ENCODE data around the gene EIPR1. TPM values are rescaled to one million over a fixed set of nuclear protein-coding genes. Genes with fewer than 3 reads are reported as not detected.
A peak's percentile ranks its signal among the peaks of the same experiment; 100 is the strongest.

The EIPR1 gene
- total RNA-seq, 1 donor from 2014 or later, result 30.3 TPM

DNA sequence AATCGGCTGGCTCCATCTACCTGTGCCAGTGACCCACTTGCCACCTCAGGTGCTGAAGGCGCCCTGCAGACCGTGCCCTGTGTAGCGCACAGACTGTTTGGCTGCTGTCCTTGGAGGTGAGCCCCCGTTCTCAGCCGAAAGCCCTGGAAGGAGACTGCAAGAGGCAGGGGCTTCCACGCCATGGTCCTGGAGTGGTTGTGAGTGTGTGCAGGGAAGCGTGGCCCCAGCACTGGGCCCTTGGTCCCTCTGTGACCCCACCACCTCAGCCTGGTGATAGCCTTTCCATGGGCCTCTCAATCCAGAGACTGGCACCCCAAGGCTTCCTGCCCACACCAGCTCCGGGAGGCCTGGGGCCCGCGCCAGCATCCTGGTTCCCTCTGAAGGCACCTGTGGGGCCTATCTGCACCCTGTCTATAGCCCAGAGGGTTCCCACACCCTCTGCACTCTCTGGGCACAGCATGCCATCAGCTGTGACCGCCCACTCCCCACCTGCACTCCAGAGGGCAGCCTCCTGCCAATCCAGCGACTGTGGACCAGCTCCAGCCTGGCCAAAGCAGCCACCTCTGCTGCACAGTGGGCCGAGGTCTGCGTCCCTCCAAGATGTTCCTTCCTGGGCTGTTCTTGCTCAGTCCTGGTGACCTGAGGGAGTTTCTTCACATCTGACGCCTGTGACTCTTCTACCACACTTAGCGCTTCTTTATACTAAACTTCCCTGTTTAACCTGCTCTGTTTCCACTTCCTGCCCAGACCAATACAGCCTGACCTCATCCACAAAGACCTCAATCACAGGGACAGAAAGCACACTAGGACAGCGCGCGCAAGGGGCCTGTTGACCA lies 109.5 kb downstream of the EIPR1 start:
- DNase-seq, result no peak

DNA sequence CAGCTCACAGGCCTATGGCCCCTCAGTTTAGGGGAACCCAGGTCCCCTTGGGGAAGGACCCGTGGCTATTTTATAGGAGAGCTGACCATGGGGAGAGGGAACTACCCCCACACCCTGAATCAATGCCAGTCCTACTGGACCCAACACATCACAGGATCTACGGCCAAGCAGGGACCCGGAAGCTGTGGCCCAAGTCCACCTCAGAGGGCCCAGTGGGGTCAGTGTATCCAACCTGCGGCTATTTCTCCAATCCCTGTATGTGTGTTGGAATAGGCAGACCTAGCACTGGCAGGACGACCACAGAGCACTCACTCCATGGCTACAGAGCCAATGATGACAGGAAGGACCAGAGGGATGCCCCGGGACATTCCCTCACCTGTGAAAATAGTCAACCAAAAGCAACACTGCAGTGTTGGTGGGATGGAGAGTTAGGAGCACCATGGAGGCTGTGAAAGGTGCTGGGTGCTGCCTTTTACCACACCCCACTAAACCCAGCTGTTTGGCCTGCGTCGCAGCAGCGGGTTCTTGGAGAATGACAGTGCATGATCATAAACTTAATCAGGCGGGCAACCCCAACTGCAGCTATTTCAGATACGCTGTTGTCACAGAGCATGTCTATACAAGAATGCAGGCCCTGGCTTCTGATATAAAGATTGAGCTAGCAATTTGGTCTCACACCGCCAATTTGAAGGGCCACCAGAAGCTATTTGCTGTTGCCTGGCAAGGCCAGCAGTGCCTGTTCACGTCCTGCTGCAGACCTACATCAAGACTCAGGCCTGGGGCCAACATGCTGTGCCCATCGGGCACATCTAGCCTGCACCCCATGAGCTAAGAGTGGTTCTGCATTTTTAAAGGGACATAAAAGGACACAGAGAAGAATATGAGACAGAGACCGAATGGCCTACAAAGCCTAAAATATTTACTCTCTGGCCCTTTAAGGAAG lies 110.4 kb downstream of the EIPR1 start:
- no peak for DNase-seq

DNA sequence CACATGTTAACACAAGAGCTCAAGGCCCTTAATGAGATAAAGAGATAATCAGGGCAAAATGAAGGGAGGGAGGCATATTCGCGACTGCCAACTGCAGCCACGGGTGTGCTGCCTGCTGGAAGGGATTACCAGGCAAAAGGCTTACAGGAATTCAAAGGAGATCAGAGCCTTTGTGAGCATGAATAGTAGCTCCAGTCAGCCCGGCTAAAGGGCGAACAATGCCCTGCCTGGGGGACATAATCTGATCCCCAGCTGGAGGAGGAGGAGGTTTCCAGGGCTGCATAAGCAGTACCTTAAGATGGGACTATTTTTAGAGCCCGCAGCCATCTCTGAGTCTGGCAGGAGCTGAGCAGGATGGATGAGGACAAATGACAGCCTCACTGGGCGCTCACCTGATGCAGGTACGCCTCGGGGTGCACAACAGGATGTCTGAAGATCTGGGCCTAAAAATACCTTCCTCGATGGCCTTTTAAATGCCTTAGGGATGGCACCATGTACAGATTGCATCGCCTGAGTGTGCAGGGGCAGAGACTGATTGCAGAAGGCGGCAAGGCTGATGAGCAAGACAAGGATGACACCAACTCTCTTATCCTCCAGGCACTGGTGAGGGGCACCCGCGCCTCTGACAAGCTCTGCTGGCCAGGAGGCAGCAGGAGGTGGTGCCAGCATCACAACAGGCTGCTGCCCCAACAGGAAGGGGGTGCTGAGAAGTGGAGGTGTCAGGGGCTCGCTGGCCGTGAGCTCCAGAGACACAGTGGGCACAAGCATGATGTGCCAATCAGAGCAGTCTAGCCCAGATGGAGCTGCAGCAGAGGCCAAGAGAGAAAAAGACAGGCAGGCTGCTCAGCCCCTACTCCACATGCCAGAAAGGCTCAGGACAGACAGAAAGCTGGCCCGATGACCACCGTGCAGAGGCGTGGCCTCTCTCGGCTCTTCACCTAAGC lies 111.4 kb downstream of the EIPR1 start:
- peak; percentile 33 for DNase-seq

DNA sequence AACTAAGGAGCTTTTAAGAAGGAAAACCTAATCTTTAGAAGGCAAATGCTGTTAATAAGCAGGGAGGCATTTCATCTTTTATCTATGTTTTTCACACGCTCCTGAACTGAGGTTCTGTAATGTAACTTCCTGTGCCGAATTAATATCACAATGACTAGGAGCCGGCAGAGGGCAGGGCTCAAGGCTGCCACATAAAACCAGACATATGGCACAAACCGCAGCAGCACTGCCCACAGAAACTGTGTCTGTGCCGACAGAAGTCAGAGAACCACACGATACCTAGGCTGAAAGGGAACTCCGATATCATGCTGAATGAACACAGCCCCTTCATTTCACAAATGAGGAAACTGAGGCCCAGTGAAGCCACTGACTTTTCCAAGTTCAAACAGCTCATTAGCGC lies 112.1 kb downstream of the EIPR1 start:
- DNase-seq, result no peak

DNA sequence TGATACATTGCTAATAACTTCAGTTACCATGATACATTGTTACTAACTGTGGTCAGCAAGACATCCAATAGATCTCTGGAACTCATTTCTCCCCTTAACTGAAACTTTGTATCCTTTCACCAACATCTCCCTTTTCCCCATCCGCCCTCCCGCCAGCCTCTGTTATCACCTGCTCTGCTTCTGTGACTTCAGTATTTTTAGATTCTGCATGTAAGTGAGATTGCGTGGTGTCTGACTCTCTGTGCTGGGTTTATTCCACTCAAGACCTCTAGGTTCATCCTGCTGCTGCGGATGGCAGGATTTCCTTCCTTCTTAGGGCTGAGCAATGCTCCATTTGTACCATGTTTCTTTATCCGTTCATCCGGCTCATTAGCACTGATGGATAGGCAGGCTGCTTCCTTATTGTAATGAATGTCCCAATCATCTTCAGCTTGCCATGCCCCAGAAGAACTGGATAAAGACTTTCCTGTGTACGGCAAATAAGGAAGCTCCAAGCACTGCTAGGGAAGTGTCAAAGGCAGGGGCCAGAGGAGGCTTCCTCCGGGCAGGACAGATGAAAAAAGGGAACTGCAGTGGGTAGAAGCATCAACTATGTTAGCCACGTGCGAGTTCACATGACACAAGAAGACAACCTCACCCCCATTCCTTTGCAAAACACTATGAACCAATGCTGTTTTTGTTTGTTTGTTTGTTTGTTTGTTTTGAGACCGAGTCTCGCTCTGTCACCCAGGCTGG lies 113.4 kb downstream of the EIPR1 start:
- no peak for DNase-seq

DNA sequence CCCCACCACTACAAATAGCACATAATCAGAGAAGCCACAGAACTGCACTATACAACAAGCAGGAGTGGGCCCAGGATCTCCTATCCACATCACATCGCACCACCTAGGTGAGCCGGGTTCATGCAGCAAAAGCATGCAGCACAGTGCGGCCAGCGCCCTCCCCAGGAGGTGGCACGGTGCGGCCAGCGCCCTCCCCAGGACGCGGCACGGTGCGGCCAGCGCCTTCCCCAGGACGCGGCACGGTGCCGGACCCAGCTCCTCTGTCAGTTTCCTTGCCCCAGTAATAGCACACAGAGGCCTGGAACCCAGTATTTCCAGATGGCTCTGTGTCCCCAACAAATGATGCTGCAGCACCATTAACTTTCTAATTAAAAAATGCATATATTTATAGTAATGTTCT lies 114.1 kb downstream of the EIPR1 start:
- DNase-seq, result no peak

DNA sequence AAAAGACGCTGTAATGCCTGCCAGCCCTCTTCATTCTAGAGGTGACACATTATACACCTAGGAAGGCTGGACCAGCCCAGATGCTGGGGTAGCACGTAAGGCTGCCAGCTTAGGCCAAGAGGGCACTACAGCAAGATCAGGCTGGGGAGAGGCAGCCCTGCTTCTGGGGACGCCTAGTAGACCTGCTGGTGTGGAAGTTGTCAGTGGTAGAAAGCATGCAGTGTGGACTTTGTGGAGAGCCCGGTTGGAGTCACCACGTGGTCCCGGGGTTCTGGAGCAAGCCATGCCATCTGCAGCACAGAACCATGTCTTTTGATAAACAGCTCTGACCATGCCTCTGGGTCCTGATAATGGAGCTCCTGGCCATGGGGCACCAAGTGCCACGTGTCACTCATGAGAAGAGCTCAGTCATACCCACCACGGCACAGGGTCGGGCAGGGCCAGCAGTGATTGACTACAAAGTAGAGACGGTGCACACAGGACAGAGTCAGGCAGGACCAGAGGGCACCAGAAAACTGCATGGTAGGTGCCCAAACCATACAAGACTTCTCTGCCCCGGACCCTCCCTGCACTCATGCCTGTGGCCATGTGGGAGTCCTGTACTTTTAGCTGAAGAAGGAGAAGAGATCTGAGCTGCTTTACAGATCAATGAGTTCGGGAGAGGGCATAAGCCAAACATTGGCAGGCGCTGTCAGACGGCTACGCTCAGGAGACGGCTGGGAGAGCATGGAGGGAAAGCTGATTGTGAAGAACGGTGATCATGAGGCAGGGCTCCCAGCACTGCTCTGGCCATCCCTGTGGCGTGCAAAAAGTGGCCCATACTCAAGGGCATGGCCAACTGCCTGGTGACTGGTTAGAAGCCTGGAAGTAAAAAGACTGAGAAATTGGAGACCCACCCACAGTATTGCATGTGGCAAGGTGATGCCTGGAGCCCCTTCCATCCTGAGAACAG lies 114.9 kb downstream of the EIPR1 start:
- no peak for DNase-seq

DNA sequence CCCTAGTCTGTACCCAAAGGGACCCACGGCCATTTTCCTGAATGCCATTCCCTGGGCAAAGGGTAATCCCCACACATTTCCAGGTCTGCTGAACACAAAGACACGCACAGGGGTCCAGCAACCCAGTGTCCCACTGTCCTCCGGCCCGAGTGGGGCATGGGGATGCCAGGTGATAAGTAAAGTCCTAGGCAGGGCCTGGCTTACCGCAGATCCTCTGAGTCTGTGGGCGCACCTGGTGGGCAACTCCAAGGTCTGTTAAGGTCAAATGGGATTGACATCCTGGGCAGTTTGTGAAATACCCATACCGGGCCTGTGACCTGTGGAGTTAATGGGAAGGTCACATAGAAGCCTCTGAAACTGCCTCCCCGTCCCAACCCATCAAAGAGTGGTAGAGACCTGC lies 116.1 kb downstream of the EIPR1 start:
- DNase-seq, result no peak

DNA sequence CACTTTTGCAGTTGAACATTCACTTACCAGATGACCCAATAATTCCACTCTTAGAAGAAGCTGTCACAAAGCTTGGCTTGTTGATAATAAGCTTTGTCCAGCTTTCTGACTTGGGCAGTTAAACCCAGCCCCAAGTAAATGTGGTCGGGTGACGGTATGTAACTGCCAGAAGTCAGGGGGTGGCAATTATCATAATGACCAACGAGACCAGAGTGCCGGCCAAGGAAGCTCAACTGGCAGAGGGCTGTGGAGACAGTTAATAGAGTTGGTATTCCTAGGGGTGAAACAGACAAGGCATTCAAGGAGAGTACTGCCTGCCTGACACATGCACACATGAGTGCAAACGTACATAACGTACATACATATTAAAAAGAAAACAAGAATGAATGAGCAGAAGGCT lies 116.7 kb downstream of the EIPR1 start:
- DNase-seq, result no peak

DNA sequence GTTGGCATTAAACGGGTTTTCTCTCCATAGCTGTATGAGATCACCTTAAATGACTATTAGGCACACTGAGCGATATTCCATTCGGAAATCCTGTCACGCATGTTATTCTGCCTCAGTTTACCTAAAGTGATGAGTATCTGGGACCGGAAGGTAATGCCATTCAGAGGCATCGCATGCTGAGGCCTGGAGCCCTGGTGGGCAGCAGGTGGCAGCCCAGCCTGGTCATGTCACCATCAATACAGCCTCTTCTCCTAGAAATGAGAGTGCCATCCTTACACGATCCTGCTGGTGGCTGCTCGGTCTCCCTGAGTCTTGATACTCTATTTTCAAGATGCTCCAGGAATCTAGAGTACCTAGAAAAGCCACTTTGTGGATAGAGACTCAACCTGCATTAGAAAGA lies 119.8 kb downstream of the EIPR1 start:
- no peak for DNase-seq

DNA sequence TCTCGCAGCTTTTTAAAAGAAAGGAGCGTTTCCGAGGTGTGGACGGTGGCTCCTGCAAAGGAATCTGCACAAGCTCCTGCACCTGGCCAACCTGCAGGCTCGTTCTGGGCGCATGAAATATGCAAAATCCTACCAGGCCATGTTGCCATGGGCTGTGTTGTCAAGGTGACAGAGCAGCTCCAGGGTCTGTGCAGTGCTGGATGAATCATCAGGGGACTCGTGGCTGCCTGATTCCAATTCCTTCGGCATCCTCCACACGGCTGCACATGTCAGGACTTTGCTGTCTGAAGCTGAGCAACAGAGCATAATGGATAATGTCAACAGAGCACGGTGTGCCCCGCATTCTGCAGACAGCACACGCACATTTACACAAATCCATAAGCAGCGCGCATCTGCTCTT lies 120.5 kb downstream of the EIPR1 start:
- DNase-seq, result peak; percentile 64

DNA sequence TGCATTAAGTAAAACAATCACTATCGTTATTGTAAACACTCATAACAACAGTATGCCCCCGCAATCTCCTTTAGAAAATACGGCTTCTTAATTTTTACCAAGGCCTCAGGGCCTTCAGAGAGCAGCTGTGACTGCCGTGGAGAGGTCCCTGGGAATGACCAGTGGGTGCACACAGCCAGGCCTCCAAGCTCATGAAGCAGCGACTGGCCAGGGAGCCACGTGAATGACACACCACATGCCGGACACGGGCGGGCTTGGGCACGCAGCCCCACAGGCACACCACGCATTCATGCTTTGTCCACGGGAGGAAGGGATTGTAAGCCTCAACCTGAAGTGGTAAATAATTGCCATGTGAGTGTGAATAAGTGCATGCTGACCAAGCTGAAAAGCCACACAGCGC lies 121.0 kb downstream of the EIPR1 start:
- no peak for DNase-seq

DNA sequence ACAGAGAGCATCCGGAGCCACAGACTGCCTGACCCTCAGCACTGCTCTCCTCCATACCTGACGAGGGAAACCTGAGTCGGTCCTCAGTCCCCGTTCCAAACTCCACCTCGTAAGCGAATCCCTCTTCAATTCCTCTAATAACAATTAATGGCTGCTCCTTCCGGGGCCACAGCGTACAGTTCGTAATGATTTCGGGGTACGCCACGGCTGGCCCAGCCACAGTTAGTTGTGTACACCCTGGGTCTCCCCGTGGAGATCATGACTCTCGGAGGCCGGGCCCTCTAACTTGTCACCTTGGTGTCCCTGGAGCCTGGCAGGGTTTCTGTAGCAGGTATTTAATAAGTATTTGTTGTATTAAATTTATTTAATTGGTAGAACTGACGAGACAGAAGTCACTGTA lies 121.5 kb downstream of the EIPR1 start:
- no peak for DNase-seq

DNA sequence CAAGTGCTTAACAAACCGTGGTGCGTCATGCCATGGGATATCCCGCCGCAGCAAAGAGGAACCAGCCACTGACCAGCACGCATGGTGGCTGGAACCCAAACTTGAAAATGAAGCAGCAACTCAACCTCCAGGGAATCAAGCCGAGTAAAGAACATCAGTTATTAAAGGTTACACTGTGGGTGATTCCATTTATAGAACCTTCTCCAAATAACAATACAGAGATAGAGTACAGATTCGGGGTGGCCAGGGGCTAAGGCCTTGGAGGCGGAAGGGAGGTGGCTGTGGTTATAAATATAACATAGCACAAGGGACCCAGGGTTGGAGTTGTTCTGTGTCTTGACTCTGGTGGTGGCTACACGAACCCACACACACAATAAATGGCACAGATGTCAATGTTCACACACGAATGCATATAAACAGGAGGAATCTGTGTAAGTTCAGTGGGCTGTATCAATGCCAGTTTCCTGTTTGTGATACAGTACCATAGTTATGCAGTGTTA lies 123.1 kb downstream of the EIPR1 start:
- DNase-seq, result no peak

DNA sequence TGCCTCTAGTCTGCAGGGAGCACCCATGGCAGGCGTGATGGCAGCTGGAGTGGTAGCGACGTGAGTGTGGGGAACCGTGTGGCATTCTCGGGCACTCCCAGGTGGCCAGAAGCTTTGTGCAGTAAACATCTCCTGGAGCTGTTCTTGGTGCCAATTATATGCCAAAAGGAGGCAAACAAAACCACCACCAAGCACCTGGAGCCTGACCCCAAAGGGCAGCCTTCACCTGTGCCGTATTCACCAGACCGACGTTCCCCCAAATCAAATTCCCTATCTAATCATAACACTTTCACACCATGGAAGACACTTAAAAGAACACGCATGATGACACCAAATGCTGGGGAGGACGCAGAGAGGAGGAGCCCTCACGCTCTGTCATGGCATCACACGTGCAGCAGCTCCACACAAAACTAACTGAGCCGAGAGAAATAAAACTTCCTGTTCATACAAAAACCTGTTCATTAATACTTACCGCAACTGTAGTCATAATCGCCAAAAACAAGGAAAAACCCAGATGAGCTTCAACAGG lies 123.6 kb downstream of the EIPR1 start:
- DNase-seq, result no peak

DNA sequence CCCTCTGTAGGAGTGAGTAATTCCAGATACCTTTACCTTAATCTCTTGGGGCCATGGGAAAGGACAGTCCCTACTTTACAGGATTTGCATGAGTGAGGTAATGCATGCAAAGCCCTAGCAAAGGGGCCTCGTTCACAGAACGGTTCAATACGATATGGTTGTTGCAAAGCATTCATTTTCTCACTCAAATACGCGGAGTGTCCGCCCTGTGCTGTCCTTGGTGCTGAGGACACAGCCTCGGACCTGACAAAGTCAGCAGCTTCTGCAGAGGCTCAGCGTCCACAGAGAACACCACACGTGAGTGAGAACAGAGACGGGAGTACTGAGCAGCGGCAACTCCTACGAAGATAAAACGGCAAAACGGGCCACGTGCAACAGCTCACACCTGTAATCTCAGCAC lies 125.7 kb downstream of the EIPR1 start:
- no peak for DNase-seq

DNA sequence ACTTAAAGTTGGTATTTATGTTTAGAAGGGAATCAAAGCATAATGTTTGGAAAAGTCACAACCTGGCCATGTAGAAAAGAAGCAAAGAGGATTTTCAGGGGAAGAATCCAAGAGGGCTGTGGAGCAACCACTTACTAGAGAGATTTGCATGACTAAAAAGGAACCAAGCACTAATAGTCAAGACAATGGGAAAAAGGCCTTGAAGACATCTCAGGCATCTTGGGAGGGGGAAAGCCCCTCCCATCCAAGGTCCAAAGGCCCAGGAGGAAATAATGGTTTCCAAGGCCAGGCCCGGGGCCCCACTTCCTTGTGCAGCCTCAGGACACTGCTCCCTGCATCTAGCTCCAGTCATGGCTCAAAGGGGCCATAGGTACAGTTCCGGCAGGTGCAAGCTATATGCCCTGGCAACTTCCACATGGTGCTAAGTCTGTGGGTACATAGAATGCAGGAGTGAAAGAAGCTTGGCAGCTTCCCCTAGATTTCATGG lies 128.1 kb downstream of the EIPR1 start:
- DNase-seq, result no peak

DNA sequence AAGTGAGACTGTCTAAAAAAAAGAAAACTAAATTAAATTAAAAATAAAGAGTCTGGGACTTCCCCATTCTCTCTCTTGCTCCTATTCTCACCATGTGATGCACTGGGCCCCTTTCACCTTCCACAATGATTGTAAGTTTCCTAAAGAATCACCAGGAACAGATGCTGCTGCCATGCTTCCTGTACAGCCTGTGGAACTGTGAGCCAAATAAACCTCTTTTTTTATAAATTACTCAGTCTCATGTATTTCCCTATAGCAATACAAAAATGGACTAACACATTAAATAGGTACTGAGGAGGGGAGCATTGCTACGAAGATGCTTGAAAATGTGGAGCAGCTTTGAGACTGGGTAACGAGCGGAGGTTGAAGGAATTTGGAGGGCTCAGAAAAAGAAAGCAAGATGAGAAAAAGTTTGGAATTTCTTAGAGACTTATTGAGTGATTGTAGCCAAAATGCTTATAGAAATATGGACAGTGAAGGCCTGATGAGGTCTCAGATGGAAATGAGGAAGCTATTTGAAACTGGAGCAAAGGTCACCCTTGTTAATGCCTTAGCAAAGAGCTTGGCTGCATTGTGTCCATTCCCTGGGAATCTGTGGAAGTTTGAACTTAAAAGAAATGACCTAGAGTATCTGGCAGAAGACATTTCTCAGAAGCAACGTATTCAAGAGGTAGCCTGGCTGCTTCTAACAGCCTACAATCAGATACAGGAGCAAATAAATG lies 128.7 kb downstream of the EIPR1 start:
- no peak for DNase-seq
